ENCODE data around the gene DLGAP4.

GRCh38 chr20:36396340-36396739, 90.2 kb downstream of the DLGAP4 start:
- TF ChIP-seq POLR2A (IDR thresholded peaks at IDR 0.05) (no peak), CTCF (IDR thresholded peaks at IDR 0.05) (no peak)
